GM21423 (cell line): ENCODE data around the gene OLFML2A.

Source experiments
- ATAC-seq: cut with Tn5 transposase; IDR thresholded peaks from one replicate; pipeline ENCODE4 v1.9.1; 2021; ENCODE audit warnings: mild to moderate bottlenecking, moderate library complexity; ENCODE audit not compliant: unreplicated experiment

OLFML2A gene

GRCh38 chr9:124794902-124795491 is 18.1 kb downstream of the OLFML2A start:
- ATAC-seq, result no peak

GRCh38 chr9:124795881-124796431 is 19.0 kb downstream of the OLFML2A start:
- ATAC-seq, result no peak

GRCh38 chr9:124797343-124798103 is 20.6 kb downstream of the OLFML2A start:
- ATAC-seq, result no peak

- no peak for ATAC-seq
Measured at GRCh38 chr9:124799274-124800006, 22.5 kb downstream of the OLFML2A start.

- no peak for ATAC-seq
Measured at GRCh38 chr9:124800306-124801259, 23.6 kb downstream of the OLFML2A start.

- ATAC-seq, result no peak
Measured at GRCh38 chr9:124801356-124801755, 24.4 kb downstream of the OLFML2A start.

GRCh38 chr9:124802426-124802825 is 25.5 kb downstream of the OLFML2A start:
- no peak for ATAC-seq

GRCh38 chr9:124803911-124804310 is 27.0 kb downstream of the OLFML2A start:
- ATAC-seq, result no peak

GRCh38 chr9:124805186-124805585 is 28.3 kb downstream of the OLFML2A start:
- ATAC-seq, result no peak

- ATAC-seq, result no peak
Measured at GRCh38 chr9:124808246-124808956, 31.5 kb downstream of the OLFML2A start.

GRCh38 chr9:124809211-124809610 is 32.3 kb downstream of the OLFML2A start:
- no peak for ATAC-seq

GRCh38 chr9:124809741-124810500 is 33.0 kb downstream of the OLFML2A start:
- no peak for ATAC-seq

- ATAC-seq, result no peak
Measured at GRCh38 chr9:124810663-124811355, 33.9 kb downstream of the OLFML2A start.

GRCh38 chr9:124812441-124812876 is 35.5 kb downstream of the OLFML2A start:
- ATAC-seq, result no peak

- no peak for ATAC-seq
Measured at GRCh38 chr9:124813041-124813440, 36.1 kb downstream of the OLFML2A start.

GRCh38 chr9:124813501-124814163 is 36.7 kb downstream of the OLFML2A start:
- no peak for ATAC-seq

- ATAC-seq, result no peak
Measured at GRCh38 chr9:124814164-124814535, 37.2 kb downstream of the OLFML2A start.

GRCh38 chr9:124815601-124816000 is 38.7 kb downstream of the OLFML2A start:
- no peak for ATAC-seq
